CD4-positive, alpha-beta T cell treated with Interleukin-6 for 4 hours (primary cell): ENCODE results near the gene SPN.
"Not testable (repeated sequence)": the region's sequence is repeated elsewhere in the genome, so short reads cannot be mapped to it uniquely, and the experiment has no call there.

Experiments used
- DNase-seq: peaks from one replicate; pipeline ENCODE4 v3.0.0-alpha.2; 2020; ENCODE audit warnings: mixed read lengths

The SPN gene

DNA sequence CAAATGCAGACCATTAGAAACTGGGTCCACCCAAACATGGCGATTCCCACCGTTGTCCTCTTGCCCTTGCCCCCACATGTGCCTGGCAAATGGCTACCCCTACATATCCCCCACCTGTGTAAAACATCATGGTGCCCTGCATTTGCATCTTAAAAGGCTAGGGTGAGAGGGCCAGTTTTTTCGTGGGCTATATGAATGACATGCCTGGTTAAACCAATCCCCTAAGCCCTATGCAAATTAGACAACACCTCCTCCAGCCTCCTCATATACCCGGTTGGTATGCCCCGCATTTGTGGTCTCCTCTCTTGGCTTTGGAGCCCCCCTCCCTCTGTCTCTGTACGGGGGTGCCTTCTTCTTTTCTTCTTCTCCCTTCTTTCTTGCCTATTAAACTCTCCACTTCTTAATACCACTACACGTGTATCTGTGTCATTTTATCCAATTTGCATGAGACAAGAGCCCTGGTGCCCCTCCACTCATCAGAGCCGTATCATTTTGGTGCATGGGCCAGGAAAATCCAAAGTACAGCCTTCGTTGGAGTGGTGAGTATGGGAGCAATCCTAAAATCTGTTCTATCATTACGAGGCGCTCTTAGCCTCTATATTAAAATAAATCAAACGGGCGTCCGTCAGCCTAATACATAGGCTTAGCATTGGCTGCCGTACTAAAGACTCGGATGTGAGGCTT, 46.0 kb downstream of the SPN start:
- DNase-seq = no peak

- DNase-seq = not testable (repeated sequence)
Observed at GRCh38 chr16:29709657-29710056, 46.6 kb downstream of the SPN start.

DNA sequence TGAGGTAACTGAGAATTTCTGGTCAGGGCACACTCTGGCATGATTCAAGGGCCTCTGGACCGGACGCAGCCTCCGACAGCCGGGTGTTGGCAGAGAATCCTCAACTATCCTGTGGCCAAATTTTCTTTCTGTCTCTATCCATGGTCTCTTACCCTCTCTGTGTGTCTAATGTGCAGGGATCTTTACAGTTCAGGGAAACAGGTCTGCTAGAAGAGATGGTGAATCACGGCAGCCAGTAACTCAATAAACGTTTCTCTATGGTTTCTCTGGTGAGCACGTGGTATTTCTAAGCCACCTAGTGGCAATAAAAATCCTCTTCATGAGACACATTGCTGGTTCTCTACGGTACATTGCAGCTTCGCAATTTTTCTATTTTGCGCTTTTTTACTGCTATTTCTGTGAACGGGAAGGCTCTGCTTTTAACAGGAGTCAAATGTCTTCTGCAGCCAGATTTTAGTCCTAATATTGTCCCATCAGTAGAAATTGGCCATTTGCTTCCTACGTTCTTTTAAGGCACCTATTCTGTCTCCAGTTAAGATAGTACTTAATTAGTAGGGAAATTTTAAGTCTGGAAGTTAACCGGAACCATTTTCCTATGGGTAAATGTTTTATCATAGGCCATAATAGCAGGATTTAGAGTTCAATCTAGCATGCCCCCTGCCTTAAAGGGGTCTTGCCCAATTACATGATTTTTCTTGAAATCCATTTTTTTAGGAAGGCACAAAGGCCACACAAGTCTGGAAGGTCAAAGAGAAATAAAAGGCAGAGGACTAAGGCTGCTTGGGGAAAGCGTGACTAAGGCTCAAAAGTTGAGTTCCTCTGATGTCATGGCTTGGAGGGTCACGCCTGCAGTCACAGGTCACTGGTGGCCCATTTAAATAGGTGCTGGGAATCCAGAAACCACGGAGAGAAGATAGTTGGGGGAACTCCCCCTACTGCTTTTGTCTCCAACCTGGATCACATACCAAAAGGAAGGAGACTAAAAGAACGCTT, 47.5 kb downstream of the SPN start:
- DNase-seq = peak; percentile 62

DNA sequence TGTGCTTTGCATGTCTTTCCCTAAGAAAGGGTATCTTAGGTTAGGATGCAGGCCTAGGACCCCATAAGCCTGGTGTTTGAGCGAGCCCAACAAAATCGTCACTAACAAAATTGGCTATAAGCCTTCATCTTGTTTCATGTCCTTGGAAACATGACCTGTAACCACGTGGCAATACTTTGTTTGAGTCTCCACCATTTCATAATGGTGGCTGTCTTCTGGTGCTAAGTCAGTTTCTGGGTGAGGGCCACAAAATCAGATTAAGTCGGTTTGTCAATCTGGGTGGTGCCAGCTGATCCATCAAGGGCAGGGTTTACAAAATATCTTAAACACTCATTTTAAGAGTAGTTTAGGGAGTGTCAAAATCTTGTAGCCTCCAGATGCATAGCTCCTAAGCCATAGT, 49.8 kb downstream of the SPN start:
- no peak for DNase-seq

GRCh38 chr16:29714396-29714795, 51.3 kb downstream of the SPN start:
- DNase-seq = no peak

DNA sequence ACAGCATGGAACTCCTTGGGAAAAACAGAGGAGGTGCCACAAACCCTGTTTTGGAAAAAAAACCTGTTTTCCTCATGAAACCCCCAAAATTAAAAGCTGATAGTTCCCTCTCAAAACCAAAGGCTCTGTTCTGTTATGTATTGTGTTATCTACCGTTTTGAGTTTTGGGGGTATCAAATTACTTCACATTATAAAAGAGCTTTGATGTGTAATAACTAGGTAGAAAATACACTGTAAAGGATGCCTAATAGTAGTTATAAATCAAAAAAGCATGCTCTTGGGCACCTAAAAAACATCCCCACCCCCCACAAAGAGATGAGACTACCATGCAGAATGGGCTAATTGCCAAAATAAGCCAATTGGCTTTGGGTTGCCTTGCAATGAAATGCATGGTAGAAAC, 51.9 kb downstream of the SPN start:
- DNase-seq = no peak

GRCh38 chr16:29717113-29717512, 54.1 kb downstream of the SPN start:
- no peak for DNase-seq

DNA sequence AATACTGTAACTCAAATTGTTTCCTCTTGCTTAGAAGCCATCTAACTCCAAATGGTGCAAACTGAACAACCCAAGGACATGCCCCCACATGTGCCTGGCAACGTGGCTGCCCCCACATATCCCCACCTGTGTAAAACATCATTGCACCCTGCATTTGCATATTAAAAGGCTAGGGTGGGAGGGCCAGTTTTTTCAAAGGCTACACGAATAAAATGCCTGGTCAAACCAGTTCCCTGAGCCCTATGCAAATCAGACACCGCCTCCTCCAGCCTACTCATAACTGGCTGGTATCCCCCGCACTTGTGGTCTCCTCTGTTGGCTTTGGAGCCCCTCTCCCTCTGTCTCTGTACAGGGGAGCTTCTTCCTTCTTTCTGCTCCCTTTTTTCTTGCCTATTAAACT, 56.0 kb downstream of the SPN start:
- no peak for DNase-seq
